Psoas muscle (tissue), 8 donors: ENCODE data around the gene RIC8A. TPM values are rescaled to one million over a fixed set of nuclear protein-coding genes. Genes with fewer than 3 reads are reported as not detected.
A peak's percentile ranks its signal among the peaks of the same experiment; 100 is the strongest.

ENCODE experiments used
- ATAC-seq, 4 donors: fragments of 200-7000 bp; cut with Tn5 transposase; one replicate each; pipeline ENCODE4 v1.9.1; 2020; ENCODE audit warnings: moderate library complexity in 3 of 4, mild to moderate bottlenecking in 2 of 4
- DNase-seq, 2 donors: peaks; one replicate each; pipeline ENCODE4 v3.0.0-alpha.2; 2020
- H3K27ac ChIP-seq: fragments of 200-600 bp; one replicate; pipeline ENCODE4 v1.8.0; 2022
- H3K27me3 ChIP-seq, 3 donors: fragments of 200-600 bp in 1 of 3; one replicate each; pipeline versions ENCODE4 v1.6.1 to v1.8.0; 2013 to 2022; ENCODE audit warnings: low read length in 2 of 3, mild to moderate bottlenecking in 2 of 3, moderate library complexity in 1 of 3; ENCODE audit not compliant: insufficient read depth in 3 of 3
- H3K36me3 ChIP-seq, 2 donors: fragments of 200-600 bp in 1 of 2; one replicate each; pipeline versions ENCODE4 v1.6.1 to v1.8.0; 2013 to 2022; ENCODE audit warnings: low read depth in 1 of 2, mild to moderate bottlenecking in 1 of 2, moderate library complexity in 1 of 2; ENCODE audit not compliant: insufficient read depth in 1 of 2
- H3K4me1 ChIP-seq: fragments of 200-600 bp; one replicate; pipeline ENCODE4 v1.8.0; 2022
- H3K4me3 ChIP-seq: fragments of 200-600 bp; one replicate; pipeline ENCODE4 v1.8.0; 2022; ENCODE audit warnings: mild to moderate bottlenecking
- H3K9me3 ChIP-seq: fragments of 200-600 bp; one replicate; pipeline ENCODE4 v1.8.0; 2022
- WGBS, 3 donors: extraction: QIAGEN DNeasy Blood & Tissue Kit; methylation state at CpG; one replicate each; pipeline versions ENCODE4 v1.1.6 to v1.1.7; 2013; 5-methylcytosine and 5-hydroxymethylcytosine counted together
- intact Hi-C, 2 donors: fragments of 100-400 bp; cut with DNase I; formaldehyde crosslinking; loops; one replicate each; pipeline versions ENCODE4 v1.11.0 to v1.14.2; 2022
- polyA plus RNA-seq, 3 donors: library from polyadenylated mRNA; stranded (reverse); fragments of 200-250 nt; gene quantifications; one replicate each; pipeline ENCODE4 v1.2.3, GENCODE V29; 2013
- total RNA-seq, 4 donors: library from RNA; stranded (reverse); fragmentation: NEBNext Ultra II Directional in 2 of 4; extraction: Animal tissue kit (Norgen Biotek cat#: 25700) in 2 of 4; gene quantifications; one replicate each; pipeline versions ENCODE4 v1.2.1 to v1.2.4, GENCODE V29; 2021 to 2023
- TF ChIP-seq, protein P1 (sequence below): fragments of 200-600 bp; IDR thresholded peaks from one replicate; pipeline ENCODE4 v1.8.0; 2022; ENCODE audit warnings: antibody characterized with exemption
- donor health status: healthy with polysubstance abuse.
- donor health status: DM: no; HTN: no; CAD: no; lungs with moderate emphysema.
- donor health status: Bipolar disorder and iron deficiency.
- donor health status: healthy.
- donor health status: DM: yes; HTN: yes; CAD: no.
- donor health status: DM: no; HTN: no; CAD: no.
- donor health status: DM: no; HTN: no; CAD: no.
- donor health status: DM: yes; HTN: yes; CAD: no.

RIC8A gene
- total and polyA plus RNA-seq, 7 donors, result 30.2 to 66.9 (median 39.9) TPM

DNA sequence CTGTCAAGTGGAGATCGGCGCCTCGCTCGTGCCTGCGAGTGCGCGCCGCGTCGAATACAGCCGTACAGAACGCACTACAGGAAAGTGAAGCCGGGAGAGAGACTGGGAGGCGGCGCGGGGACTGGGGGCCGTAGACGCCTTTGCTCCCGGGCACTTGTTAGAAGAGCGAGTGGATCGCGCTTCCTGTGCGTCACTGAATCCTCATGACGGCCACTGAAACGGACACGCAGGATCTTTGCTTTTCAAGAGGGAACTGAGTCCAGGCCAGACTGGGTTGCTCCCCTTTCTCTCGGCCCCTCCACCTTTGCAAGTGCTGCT, 314 bp downstream of the RIC8A start:
- peak in 1 of 2 donors; percentile 43 for DNase-seq
- Histone ChIP-seq H3K36me3 (peaks cover 10 to 63% of the 10 kb centered on the region in 2 donors), H3K27ac (peak overlapping the region; percentile 99), H3K4me3 (peak overlapping the region; percentile 97), H3K9me3 (no peaks in the 10 kb centered on the region), H3K4me1 (peaks cover 24% of the 10 kb centered on the region), H3K27me3 (no peaks in the 10 kb centered on the region)
- TF ChIP-seq, protein P1, sequence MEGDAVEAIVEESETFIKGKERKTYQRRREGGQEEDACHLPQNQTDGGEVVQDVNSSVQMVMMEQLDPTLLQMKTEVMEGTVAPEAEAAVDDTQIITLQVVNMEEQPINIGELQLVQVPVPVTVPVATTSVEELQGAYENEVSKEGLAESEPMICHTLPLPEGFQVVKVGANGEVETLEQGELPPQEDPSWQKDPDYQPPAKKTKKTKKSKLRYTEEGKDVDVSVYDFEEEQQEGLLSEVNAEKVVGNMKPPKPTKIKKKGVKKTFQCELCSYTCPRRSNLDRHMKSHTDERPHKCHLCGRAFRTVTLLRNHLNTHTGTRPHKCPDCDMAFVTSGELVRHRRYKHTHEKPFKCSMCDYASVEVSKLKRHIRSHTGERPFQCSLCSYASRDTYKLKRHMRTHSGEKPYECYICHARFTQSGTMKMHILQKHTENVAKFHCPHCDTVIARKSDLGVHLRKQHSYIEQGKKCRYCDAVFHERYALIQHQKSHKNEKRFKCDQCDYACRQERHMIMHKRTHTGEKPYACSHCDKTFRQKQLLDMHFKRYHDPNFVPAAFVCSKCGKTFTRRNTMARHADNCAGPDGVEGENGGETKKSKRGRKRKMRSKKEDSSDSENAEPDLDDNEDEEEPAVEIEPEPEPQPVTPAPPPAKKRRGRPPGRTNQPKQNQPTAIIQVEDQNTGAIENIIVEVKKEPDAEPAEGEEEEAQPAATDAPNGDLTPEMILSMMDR, result no peak
- ATAC-seq, result peak in 2 of 4 donors; percentile 23 to 28
- WGBS, 3 donors, result 0% methylated on average over 25 to 27 of the region's 27 CpGs
- intact Hi-C loops, result loop anchor here in 1 of 2 donors (2.0 to 10.0 kb wide), 3 partner anchors 25 to 297 kb away; partner anchors contain the start of gene RNH1

DNA sequence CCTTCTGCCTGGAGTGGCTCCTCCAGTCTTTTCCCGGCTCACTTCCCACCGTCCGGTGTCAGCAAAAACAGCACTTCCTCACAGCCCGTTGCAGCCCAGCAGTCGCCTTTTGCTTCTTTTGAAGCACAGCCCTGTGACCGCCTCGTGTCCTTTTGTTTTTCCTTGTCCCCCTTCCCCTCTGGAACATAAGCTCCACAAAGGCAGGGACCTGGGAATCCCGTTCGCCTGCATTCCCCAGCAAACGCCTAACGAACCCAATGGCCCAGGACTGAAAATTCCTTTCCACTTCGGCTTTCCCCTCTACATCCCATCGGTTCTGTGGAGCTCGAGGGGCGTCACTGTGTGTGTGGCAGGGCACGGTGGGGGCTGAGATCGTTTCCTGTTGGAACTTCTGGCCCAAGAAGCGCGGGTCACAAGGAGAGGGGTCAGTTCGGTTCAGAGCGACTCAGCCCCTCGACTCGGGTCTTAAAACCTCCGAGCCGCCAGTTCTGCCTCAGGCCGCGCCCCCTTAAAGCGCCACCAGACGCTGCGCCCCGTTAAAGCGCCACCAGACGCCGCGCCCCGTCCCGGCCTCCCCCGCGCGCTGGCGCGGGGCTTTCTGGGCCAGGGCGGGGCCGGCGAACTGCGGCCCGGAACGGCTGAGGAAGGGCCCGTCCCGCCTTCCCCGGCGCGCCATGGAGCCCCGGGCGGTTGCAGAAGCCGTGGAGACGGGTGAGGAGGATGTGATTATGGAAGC, 841 bp downstream of the RIC8A start:
- intact Hi-C loops, result loop anchor here in 1 of 2 donors (2.0 to 10.0 kb wide), 3 partner anchors 24 to 296 kb away; partner anchors contain the start of gene RNH1
- peaks cover 11 to 63% of the 10 kb centered on the region in 2 donors for H3K36me3 ChIP-seq

GRCh38 chr11:208917-209260, 1.4 kb downstream of the RIC8A start:
- peaks cover 24% of the 10 kb centered on the region for H3K4me1 ChIP-seq
- no peaks in the 10 kb centered on the region for H3K27me3 ChIP-seq
- H3K36me3 ChIP-seq, result peaks cover 11 to 63% of the 10 kb centered on the region in 2 donors
- peak overlapping the region; percentile 99 for H3K27ac ChIP-seq
- TF ChIP-seq, protein P1, result no peak
- no peak for DNase-seq
- ATAC-seq, result peak in 1 of 4 donors; percentile 2
- intact Hi-C loops, result loop anchor here in 1 of 2 donors (2.0 to 10.0 kb wide), 3 partner anchors 24 to 296 kb away; partner anchors contain the start of gene RNH1
- peak overlapping the region; percentile 97 for H3K4me3 ChIP-seq
- WGBS, 3 donors, result 0% methylated on average over 17 to 26 of the region's 26 CpGs
- H3K9me3 ChIP-seq, result no peaks in the 10 kb centered on the region

More for the DNA sequence above, 841 bp downstream of the RIC8A start:
- Histone ChIP-seq H3K4me1 (peaks cover 24% of the 10 kb centered on the region), H3K27me3 (no peaks in the 10 kb centered on the region), H3K27ac (peak overlapping the region; percentile 99), H3K9me3 (no peaks in the 10 kb centered on the region), H3K4me3 (peak overlapping the region; percentile 97)
- ATAC-seq, result peak; percentile 67 to 83 (median 76)
- TF ChIP-seq, protein P1, result no peak
- WGBS, 3 donors, result 0 to 1% (median 1%) methylated on average over 39 to 57 of the region's 57 CpGs
- peak; percentile 85 to 90 for DNase-seq

DNA sequence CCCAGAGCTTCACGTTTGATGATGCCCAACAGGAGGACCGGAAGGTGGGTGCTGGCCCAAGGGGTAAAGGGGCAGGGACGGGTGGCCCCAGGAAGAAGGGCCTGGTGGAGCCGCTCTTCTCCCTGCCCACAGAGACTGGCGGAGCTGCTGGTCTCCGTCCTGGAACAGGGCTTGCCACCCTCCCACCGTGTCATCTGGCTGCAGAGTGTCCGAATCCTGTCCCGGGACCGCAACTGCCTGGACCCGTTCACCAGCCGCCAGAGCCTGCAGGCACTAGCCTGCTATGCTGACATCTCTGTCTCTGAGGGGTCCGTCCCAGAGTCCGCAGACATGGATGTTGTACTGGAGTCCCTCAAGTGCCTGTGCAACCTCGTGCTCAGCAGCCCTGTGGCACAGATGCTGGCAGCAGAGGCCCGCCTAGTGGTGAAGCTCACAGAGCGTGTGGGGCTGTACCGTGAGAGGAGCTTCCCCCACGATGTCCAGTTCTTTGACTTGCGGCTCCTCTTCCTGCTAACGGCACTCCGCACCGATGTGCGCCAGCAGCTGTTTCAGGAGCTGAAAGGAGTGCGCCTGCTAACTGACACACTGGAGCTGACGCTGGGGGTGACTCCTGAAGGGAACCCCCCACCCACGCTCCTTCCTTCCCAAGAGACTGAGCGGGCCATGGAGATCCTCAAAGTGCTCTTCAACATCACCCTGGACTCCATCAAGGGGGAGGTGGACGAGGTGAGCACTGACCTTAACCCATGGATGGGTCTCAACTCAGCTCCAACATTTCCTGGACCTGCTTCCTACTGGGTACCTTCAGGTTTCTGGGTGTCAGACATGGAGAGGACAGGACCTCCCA, 2.0 kb downstream of the RIC8A start:
- Histone ChIP-seq H3K27me3 (no peaks in the 10 kb centered on the region), H3K4me1 (peaks cover 24% of the 10 kb centered on the region), H3K9me3 (no peaks in the 10 kb centered on the region), H3K27ac (peak overlapping the region; percentile 99), H3K4me3 (peak overlapping the region; percentile 97), H3K36me3 (peaks cover 11 to 63% of the 10 kb centered on the region in 2 donors)
- TF ChIP-seq, protein P1, result no peak
- intact Hi-C loops, result loop anchor here in 1 of 2 donors (2.0 to 10.0 kb wide), 3 partner anchors 23 to 295 kb away; partner anchors contain the start of gene RNH1
- 39 to 45% (median 41%) methylated on average over 29 of the region's 29 CpGs for WGBS, 3 donors
- peak in 1 of 2 donors; percentile 44 for DNase-seq
- no peak for ATAC-seq
